Measurements from ENCODE around the gene RIMBP2.
A peak's percentile ranks its signal among the peaks of the same experiment; 100 is the strongest.

RIMBP2 gene

DNA sequence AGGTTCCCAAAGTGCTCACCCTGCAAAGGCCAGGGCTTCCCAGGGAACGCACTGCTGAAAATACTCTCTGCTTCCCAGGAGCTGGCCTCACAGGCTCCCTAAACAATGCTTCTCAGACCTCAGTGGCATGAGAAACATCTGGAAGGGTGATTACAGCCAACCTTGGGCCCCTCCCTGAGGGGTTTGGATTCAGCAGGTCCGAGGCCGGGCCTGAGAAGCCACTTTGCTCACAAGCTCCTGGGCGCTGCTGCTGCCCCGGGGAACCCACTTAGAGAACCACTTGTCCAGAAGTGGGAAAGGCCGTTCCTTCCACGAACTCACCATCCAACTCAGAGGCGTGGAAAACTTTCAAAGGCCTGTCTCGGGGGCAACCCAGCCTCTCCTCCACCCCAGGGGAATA, 247.9 kb downstream of the RIMBP2 start:
- DNase-seq, result no peak

DNA sequence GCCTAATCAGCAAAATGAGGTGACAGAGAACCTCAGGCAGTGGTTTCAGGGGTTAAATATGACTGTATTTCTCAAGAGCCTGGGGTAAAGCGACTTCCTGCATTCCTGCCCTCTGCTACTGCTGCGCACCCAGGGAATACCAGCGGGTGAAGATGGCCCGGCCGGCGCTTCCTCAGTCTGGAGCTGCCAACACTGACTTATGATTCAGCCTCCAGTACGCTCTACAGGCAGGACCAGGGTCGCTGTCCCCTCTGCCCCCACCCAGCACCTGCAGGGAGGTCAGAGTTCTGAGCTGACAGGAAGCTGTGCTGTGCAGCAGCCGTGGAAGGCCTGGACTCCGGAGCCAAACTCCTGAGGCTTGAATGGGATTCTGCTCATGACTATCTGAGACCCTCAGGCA, 250.5 kb downstream of the RIMBP2 start:
- no peak for DNase-seq

DNA sequence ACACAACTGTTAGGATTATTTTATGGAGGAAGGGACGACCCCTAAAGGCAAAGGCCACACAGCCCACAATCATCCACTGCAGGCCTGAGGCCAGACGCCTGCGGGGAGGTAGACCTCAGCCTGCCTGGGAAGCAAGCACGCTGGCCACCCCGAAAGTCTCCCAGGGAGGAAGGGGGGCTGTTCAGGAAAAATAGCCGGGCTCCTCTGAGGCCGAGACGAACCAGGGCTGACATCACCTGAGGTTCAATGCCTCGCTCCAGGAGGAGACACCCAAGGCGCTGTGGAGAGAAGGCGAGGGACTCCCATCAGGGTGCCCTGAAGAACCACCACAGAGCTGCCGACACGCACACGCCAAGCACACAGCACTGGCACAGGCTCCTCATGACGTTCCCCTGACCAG, 251.1 kb downstream of the RIMBP2 start:
- no peak for DNase-seq

DNA sequence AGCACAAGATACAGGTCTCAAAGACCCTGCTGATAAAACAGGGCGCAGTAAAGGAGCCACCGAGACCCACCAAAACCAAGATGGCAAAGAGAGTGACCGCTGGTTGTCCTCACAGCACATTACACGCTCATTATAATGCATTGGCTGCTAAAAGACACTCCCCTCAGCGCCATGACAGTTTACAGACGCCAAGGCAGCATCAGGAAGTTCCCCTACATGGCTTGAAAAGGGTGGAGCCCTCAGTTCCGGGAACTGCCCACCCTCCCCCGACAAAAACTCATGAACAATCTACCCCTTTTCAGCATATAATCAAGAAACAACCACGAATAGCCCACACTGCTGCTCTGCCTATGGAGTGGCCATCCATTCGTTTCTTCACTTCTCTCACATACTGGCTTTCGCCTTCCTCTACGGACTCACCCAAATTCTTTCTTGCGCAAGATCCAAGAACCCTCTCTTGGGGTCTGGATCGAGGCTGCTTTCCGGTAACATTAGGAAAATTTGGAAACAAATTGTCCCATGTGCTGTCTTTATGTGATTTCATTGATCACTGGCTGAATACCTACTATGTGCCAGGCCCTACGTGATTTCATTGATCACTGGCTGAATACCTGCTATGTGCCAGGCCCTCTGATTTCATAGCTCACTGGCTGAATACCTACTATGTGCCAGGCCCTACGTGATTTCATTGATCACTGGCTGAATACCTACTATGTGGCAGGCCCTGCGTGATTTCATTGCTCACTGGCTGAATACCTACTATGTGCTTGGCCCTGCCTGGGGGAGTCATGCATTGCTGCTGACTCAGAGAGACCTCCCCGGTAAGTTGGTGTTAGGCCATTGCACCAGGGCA, 252.1 kb downstream of the RIMBP2 start:
- DNase-seq, result no peak

DNA sequence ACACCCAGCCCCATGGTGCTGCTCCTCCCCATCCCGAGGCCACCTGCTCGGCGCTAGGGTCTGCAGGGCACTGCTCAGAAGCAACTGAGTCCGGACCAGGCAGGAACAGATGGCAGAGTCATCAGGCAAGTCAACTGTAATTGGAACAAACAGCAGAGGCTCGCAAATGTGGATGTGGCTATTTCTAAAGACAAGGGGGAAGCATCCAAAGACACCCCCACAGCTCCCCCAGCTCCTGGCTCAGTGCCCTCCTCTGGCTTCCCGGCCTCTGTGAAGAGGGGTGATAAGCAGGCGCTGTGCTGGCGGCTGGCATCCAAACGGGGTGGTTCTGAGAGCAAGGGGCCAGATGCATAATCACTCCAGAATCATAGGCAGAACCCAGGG, 252.8 kb downstream of the RIMBP2 start:
- DNase-seq, result peak in 10 of 58 donors; percentile 9 to 38 (median 16)

DNA sequence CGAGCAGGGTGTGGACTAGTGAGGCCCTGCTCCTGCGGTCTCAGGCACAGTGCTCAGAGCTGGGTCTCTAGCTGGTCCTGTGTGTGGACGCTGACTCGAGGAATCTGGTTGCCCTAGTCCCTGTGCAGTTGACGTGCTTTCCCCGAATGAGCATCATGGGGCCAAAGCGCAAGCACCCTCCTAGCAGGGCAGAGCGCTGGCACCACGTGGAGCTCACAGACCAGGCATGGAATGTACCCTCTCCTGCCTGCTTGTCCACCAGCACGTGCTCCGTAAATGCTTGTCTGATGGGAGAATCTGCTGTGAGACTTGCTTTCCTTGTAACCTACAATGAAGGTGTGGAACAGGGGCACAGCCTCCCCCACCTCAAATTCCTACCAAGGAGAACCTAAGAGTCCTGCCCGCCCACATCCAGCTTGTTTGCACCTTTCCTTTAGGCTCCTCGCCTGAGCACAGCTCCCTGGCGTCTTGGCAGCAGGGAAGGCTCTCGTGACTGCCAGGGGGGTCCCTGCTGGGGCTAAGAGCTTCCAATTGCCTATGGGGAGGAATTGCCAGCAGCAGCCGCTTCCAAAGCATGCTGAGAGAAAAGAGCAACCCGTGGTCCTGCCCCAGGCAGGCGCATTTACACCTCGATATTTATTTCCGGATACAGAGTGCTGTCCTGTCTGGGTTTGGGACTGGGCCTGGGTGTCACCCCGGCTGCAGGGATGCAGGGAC, 253.4 kb downstream of the RIMBP2 start:
- DNase-seq, result no peak

DNA sequence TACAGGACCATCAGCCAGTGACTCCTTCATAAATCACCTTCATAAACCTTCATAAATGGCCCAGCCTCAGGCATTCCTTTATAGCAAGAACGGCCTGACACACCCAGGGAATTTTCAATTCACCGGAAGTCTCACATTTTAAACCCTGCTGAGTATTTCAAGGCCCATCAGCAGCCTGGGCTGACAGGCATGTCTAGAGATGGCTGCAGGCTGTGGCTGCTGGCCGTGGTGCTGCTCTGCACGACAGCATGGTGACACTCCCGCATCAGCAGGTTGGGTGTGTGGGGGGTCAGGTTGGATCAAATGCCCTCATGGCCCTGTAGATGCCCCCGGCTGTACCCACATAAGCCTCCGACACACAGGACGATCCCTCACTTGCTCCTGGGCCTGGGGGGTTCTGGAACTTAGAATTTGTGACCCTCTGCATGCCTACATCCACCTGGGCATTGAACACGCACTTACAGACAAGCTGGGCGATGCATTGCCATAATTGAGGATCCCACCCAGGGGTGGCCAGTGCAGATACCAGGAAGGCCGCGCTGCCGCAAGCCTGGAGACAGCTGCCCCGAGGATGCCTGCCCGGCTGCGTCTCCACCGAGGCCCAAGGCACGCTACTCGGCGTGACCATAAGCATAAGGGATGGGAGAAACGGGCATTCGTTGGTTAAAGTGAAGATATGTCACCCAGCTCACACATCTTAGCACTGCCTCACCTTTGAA, 254.1 kb downstream of the RIMBP2 start:
- no peak for DNase-seq

DNA sequence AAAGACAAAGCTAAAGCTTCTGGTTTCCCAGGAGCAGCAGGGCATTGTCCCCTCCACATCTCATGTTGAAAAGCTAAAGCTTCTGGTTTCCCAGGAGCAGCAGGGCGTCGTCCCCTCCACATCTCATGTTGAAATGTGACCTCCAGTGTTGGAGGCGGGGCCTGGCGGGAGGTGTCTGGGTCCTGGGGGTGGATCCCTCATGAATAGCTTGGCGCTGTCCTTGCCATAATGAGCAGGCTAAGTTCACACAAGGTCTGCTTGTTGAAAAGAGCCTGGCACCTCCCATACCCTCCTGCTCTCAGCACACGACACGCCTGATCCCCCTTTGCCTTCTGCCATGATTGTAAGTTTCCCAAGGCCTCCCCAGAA, 254.7 kb downstream of the RIMBP2 start:
- DNase-seq, result no peak

DNA sequence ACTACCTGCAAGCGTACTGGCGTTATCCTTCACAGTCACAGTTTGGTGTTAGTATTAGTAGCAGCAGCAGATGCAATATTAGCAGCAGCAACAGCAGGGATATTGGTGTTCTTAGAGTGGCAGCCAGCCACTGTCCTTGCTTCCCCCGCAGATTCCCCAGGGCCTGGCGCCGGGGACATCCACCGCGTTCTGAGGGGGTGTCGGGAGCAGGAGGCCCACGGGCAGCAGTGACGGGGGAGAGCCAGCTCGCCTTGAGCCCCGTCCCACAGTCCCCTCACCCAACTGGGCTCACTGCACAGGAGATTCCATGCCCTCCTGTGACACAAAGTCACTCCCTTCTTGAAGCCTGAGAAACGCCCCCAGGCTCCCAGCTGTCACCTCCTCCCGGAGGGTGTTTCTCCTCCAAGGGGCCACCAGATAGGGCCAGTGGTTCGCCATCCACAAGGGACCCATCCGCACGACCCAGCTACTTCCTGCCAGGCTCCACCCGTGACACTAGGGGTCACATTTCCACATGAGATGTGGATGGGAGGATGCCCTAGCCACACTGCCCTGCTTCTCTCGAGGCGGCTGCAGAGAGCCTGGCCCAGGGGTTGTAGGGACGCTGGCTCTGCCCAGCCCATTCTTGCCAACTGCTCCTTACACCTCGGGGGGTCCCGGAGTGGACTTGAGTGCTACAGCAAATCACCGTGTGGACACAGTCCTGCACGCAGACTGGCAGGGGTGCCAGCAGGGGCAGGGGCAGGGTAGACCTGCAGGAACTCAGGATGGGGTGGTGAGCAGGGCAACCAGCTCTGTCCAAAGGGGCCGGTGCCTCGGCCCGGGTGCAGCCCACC, 255.3 kb downstream of the RIMBP2 start:
- DNase-seq, result no peak

DNA sequence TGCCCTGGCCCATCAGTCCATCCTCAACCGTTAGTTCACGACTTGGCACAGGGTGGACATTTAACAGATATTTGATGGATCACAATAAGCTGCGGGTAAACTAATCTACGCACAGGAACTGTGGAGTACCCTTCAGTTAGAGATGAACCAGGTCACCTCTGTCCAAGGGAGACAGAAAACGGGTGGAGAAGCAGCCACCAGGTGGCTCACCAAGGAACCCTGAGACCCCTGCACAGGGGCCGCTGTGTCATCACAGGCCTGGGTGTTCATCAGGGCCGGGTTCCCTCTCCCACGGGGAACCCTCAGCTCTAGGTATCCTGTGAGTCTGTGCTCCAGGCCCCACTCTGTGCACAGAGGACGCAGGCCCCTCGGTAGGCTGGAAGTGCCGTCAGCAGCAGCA, 256.2 kb downstream of the RIMBP2 start:
- DNase-seq, result no peak

DNA sequence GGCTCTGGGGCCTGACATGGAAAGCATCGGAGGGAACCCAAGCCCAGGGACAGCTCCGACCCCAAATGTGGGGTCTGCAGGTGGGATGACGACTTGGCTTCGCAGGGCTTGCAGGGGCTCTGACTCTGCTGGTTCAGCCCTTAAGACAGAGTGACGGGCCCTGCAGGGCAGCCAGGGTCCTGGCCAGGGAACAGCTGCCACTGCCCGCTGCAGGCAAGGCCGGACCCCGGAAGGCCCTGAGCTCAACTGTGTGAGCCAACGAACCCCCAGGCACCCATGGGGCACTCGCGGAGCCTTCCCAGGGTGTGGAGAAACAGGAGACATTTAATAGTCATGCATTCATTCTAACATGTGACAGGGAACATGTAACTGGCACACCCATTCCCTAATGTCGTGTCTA, 257.8 kb downstream of the RIMBP2 start:
- DNase-seq, result no peak

DNA sequence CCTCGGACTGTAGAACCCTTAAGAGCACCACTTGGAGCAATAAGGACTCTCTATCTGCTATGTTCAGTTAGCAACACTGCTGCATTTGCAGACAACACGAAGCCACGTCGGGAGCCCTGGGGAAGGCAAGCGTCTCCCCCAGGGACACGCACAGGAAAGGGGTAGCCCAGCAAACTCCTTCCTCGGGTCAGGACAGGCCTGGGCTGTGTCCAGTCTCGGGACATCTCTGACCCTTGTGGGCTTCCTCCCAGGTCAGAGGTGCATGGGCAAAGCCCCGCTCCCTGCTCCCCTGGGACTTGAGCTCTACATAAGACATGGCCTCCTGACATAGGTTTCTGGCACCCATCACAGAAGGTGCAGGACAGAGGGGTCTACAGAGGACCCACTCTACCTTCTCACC, 258.9 kb downstream of the RIMBP2 start:
- DNase-seq, result no peak

DNA sequence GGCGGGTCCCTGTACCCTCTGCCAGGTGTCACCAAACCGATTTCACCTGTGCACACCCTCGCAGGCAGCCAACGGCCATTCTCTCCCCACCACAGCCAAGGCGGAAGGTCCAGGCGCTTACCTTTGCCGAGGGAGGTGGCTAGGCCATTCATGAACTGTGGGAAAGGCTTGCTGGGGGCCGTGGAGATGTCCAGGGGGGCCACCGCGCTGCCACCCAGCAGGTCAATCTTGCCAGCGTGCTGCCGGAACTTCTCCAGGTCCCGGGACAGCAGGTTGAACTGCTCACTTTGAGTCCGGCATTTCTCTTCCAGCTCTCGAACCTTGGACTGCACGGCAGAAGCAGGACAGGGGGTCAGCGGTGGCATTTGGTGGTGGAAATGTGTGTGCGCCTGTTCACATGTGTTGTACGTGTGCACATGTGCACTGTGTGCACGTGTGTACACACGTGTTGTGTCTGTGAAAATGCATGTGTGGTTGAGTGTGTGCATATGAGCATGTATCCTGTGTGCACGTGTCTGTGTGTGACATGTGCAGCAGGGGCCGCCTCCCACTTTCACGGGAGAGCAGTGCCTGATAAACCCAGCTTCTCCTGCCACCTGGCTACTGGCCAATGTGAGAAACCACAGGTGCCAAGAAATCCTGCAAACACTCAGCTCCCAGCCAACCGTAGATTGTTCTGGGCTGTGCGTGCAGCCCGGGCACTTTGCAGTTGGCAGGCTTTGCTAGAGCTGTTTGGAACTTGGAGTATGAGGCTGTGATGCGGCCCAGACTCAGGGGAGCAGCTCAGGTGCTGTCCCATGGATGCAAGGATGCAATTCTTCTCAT, 259.5 kb downstream of the RIMBP2 start:
- DNase-seq, result peak in 48 of 58 donors; percentile 3 to 83 (median 34)

DNA sequence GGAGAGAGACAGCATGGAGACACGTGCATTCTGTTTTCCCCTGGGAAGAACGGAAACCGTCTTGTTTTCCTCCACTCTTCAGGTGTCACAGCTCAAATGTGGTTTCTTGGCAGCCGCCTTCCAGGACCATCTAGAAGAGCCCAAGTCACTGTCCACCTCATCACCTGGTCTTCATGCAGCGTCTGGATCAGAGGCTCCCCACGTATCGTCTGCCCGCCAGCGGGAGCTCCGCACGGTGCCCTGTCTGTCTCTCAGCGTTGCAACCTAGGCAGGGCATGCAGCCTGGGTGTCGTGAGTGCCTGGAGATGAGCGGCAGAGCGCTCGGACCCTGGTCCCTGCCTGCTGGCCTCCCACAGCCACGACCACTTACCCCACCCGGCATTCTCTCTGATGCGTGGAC, 260.9 kb downstream of the RIMBP2 start:
- no peak for DNase-seq

DNA sequence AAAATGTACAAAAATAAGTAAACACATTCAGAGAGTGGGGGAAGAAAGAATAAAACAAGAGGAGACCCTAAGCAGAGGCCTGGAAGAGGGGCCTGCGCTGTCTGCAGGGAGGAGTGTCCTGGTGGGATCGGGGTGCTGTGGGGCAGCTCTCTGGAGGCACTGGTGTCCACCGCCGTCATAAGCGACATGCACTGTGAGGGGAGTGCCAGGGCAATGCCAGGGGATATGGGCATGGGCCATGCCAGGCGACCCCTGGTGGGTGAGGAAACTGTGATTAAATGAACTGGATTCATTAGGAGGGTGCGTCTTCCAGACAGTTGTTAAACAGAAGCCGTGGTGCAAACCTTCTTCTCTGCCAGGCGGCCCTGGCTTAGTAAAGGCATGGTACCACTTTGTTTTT, 261.8 kb downstream of the RIMBP2 start:
- no peak for DNase-seq

DNA sequence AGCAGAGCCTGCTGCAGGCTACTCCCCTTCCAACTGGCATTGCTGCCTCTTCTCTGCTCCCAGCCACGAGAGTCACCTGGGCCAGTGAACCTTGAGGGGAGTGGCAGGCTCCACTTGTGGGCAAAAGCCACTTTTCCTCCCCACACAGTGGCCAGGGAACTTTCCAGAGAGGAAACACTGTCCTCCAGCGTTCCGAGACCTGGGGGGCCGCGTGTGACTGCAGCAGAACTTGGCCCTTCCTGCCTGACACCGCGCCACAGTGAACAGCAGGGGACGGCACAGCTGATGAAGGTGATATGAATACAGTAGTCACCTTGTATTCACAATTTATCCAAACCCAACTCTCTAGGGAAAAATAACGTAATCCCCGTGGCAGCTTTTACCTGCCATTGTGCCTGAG, 263.6 kb downstream of the RIMBP2 start:
- no peak for DNase-seq

DNA sequence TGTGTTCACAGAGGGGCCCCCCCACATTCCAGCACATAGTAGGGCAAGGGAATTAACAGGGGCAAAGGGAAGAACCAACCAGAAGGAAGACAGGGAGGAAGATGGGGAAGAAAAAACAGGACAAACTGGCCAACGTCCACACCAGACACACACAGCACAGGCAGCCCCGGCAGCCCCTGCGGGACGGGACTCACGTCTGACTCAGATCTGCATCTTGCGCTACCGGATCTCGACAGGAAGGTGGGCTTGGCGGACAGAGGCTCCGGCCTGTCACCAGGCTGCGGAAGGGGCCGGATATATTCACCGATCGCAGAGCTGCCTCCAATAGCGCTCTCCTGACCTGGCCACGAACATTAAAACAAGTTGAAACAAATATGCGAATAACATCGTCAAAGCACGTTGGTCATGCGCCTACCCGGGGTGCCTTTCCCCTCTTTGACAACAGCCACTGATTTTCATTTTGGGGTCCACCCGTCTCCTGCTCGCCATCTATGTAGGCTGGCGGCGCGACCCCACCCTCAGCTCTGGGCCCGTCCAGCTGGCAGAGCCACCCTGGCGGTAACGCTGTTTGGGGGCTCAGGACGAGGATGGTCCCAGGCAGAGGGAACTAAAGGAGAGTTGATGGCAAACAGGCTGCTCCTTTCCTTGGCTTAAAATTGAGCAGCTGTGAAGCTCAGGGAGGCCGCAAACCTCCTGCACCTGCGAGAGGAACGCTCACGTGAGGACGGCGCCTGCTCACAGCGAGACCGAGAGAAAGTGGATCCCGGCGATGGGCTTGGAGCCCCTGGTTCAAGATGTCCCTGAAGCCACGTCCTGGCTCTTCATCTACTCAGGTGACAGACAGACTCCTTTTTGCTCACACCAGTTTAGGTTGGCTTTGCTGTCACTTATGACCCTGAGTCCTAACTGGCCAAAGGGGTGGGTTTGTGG, 264.8 kb downstream of the RIMBP2 start:
- DNase-seq, result no peak

DNA sequence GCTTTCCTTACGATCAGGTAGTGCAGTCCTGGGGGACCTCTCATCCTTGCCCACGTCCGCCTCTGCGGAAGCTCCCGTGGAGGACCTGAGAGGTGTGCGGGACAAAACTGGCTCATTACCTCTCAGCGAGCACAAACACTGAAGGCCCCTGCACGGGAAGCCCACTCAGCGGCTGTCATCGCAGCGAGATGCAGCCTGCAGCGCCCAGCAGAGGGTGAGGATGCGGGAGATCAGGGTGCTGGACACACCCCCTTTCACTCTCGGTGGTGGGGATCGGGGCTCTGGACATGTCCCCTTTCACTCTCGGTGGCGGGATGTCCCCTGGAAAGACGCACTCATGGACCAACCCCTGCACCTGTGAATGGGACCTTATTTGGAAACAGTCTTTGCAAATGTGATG, 266.8 kb downstream of the RIMBP2 start:
- DNase-seq, result no peak

Measured in anterior cingulate cortex (tissue), 58 donors.